Endodermal cell (in vitro differentiated cells): Measurements from ENCODE around the gene NEAT1. TPM values are rescaled to one million over a fixed set of nuclear protein-coding genes. Genes with fewer than 3 reads are reported as not detected.

Experiments used
- DNase-seq: peaks from one replicate; pipeline ENCODE4 v3.0.0-alpha.2; 2017
- H3K27ac ChIP-seq: 2 replicates; pipeline ENCODE4 v1.5.1; 2013; ENCODE audit warnings: mild to moderate bottlenecking, low read depth, low read length, moderate library complexity
- H3K27me3 ChIP-seq: 2 replicates; pipeline ENCODE4 v1.6.1; 2013; ENCODE audit warnings: mild to moderate bottlenecking, low read length, moderate library complexity; ENCODE audit not compliant: insufficient read depth, control insufficient read depth, poor library complexity, severe bottlenecking
- H3K36me3 ChIP-seq: 2 replicates; pipeline ENCODE4 v1.7.0; 2013; ENCODE audit warnings: mild to moderate bottlenecking, low read length, moderate library complexity; ENCODE audit not compliant: control insufficient read depth, insufficient read depth
- H3K4me1 ChIP-seq: one replicate; pipeline ENCODE4 v1.7.0; 2013; ENCODE audit warnings: low read length; ENCODE audit not compliant: control insufficient read depth, insufficient read depth
- H3K4me3 ChIP-seq: 2 replicates; pipeline ENCODE4 v1.5.1; 2013; ENCODE audit warnings: mild to moderate bottlenecking, low read length, moderate library complexity
- H3K9ac ChIP-seq: 2 replicates; pipeline ENCODE4 v1.6.1; 2013; ENCODE audit warnings: mild to moderate bottlenecking, low read length, moderate library complexity; ENCODE audit not compliant: poor library complexity, severe bottlenecking; ENCODE audit errors: extremely low read depth
- H3K9me3 ChIP-seq: 2 replicates; pipeline ENCODE4 v1.6.1; 2013; ENCODE audit warnings: mild to moderate bottlenecking, low read length, moderate library complexity; ENCODE audit not compliant: control insufficient read depth
- H3K27ac Mint-ChIP-seq: 2 replicates; pipeline ENCODE4 v1.8.0; 2020; ENCODE audit warnings: mixed read lengths
- H3K27me3 Mint-ChIP-seq: 2 replicates; pipeline ENCODE4 v1.8.0; 2021; ENCODE audit warnings: mild to moderate bottlenecking, mixed read lengths; ENCODE audit not compliant: insufficient read depth
- H3K36me3 Mint-ChIP-seq: 2 replicates; pipeline ENCODE4 v1.8.0; 2020; ENCODE audit warnings: low read depth, mixed read lengths
- H3K4me1 Mint-ChIP-seq: 2 replicates; pipeline ENCODE4 v1.8.0; 2020; ENCODE audit warnings: mixed read lengths
- H3K4me3 Mint-ChIP-seq: 2 replicates; pipeline ENCODE4 v1.8.0; 2020; ENCODE audit warnings: mild to moderate bottlenecking, moderate library complexity, mixed read lengths
- H3K9me3 Mint-ChIP-seq: 2 replicates; pipeline ENCODE4 v1.8.0; 2020; ENCODE audit warnings: mild to moderate bottlenecking, mixed read lengths
- CTCF ChIP-seq: fragments of 200-600 bp; sonication (generic); conservative IDR thresholded peaks from 2 replicates; pipeline ENCODE4 v1.5.0; 2021; ENCODE audit warnings: antibody characterized with exemption, mild to moderate bottlenecking
- WGBS, 2 experiments: methylation state at CpG; one replicate each; pipeline versions ENCODE4 v1.1.5 to v1.1.7; 2013; ENCODE audit warnings: missing lambda C conversion rate in 2 of 2, mixed read lengths in 1 of 2; ENCODE audit not compliant: insufficient coverage in 1 of 2, insufficient read length in 1 of 2; 5-methylcytosine and 5-hydroxymethylcytosine counted together
- total RNA-seq, 2 donors: library from RNA; stranded (reverse); fragmentation: NEBNext Ultra II Directional in 1 of 2; extraction: Animal tissue kit (Norgen Biotek cat#: 25700) in 1 of 2; gene quantifications; 2 replicates in 1 of 2; 3 replicates in 1 of 2; pipeline ENCODE4 v1.2.1, GENCODE V29; 2021

NEAT1 gene
- total RNA-seq, 2 donors from 2014 or later = 61.3 to 85.2 TPM

GRCh38 chr11:65432100-65432650 is 9.6 kb downstream of the NEAT1 start:
- no peak for DNase-seq
- H3K4me3 Mint-ChIP-seq = no peak overlapping the region
- no peak overlapping the region for H3K4me3 ChIP-seq
- H3K36me3 ChIP-seq = peaks cover 34% of the 10 kb centered on the region
- H3K4me1 Mint-ChIP-seq = peaks cover 31% of the 10 kb centered on the region
- no peaks in the 10 kb centered on the region for H3K9me3 Mint-ChIP-seq
- H3K36me3 Mint-ChIP-seq = peaks cover 29% of the 10 kb centered on the region
- H3K27ac ChIP-seq = no peak overlapping the region
- 86 to 100% methylated on average over 1 of the region's 2 CpGs for WGBS, 2 experiments
- no peak overlapping the region for H3K9ac ChIP-seq
- H3K27ac Mint-ChIP-seq = no peak overlapping the region
- no peaks in the 10 kb centered on the region for H3K9me3 ChIP-seq
- H3K27me3 ChIP-seq = no peaks in the 10 kb centered on the region
- no peak for TF ChIP-seq CTCF
- peaks cover 4% of the 10 kb centered on the region for H3K4me1 ChIP-seq
- no peaks in the 10 kb centered on the region for H3K27me3 Mint-ChIP-seq

GRCh38 chr11:65432686-65433582 is 10.3 kb downstream of the NEAT1 start:
- no peak for DNase-seq
- H3K36me3 Mint-ChIP-seq = peaks cover 37% of the 10 kb centered on the region
- TF ChIP-seq CTCF = peak; percentile 69
- peaks cover 42% of the 10 kb centered on the region for H3K36me3 ChIP-seq
- no peaks in the 10 kb centered on the region for H3K27me3 ChIP-seq
- H3K27me3 Mint-ChIP-seq = no peaks in the 10 kb centered on the region
- H3K27ac ChIP-seq = no peak overlapping the region
- H3K4me1 Mint-ChIP-seq = peaks cover 23% of the 10 kb centered on the region
- H3K9me3 Mint-ChIP-seq = no peaks in the 10 kb centered on the region
- no peak overlapping the region for H3K4me3 Mint-ChIP-seq
- H3K9me3 ChIP-seq = no peaks in the 10 kb centered on the region
- H3K4me3 ChIP-seq = no peak overlapping the region
- H3K27ac Mint-ChIP-seq = no peak overlapping the region
- peaks cover 4% of the 10 kb centered on the region for H3K4me1 ChIP-seq
- WGBS, 2 experiments = 100% methylated on average over 1 of the region's 1 CpG; no CpG with 5 or more reads in 1 of the 2 experiments
- H3K9ac ChIP-seq = no peak overlapping the region

GRCh38 chr11:65433657-65434056 is 11.1 kb downstream of the NEAT1 start:
- no peak for TF ChIP-seq CTCF
- DNase-seq = no peak
- Histone ChIP-seq H3K36me3 (peaks cover 49% of the 10 kb centered on the region), H3K9ac (no peak overlapping the region), H3K27ac (no peak overlapping the region), H3K4me3 (no peak overlapping the region), H3K4me1 (peaks cover 4% of the 10 kb centered on the region), H3K27me3 (no peaks in the 10 kb centered on the region), H3K9me3 (no peaks in the 10 kb centered on the region)
- WGBS, 2 experiments = 100% methylated on average over 2 of the region's 2 CpGs; no CpG with 5 or more reads in 1 of the 2 experiments
- H3K4me3 Mint-ChIP-seq = no peak overlapping the region
- no peaks in the 10 kb centered on the region for H3K27me3 Mint-ChIP-seq
- H3K4me1 Mint-ChIP-seq = peaks cover 16% of the 10 kb centered on the region
- no peak overlapping the region for H3K27ac Mint-ChIP-seq
- no peaks in the 10 kb centered on the region for H3K9me3 Mint-ChIP-seq
- H3K36me3 Mint-ChIP-seq = peaks cover 42% of the 10 kb centered on the region
